DMS53 treated with DMSO at 0.1 percent for 48 hours (cell line): ENCODE results near the gene TMEM170B.
A peak's percentile ranks its signal among the peaks of the same experiment; 100 is the strongest.

Experiments
- DNase-seq: peaks from one replicate; lab custom pipeline; 2025; ENCODE audit not compliant: unreplicated experiment; lab: John Stamatoyannopoulos, UW

The TMEM170B gene

DNA sequence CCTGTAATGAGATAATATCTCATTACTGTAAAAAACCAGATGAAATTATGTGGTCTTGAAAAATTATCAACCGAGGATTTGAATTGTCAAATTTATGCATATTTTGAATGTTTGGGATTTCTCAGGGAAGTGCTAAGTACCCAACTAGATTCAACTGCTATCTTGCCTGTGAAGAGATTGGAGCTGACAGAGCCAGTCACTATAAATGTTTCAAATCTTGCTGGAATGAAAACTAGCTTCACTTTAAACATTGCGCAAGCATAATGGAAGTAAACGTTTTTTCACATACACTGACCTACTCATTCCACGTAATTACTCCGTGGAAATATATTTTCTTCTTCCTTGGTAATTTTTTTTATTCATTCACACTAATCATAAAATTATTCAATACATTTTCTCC is 46.7 kb downstream of the TMEM170B start:
- no peak for DNase-seq

DNA sequence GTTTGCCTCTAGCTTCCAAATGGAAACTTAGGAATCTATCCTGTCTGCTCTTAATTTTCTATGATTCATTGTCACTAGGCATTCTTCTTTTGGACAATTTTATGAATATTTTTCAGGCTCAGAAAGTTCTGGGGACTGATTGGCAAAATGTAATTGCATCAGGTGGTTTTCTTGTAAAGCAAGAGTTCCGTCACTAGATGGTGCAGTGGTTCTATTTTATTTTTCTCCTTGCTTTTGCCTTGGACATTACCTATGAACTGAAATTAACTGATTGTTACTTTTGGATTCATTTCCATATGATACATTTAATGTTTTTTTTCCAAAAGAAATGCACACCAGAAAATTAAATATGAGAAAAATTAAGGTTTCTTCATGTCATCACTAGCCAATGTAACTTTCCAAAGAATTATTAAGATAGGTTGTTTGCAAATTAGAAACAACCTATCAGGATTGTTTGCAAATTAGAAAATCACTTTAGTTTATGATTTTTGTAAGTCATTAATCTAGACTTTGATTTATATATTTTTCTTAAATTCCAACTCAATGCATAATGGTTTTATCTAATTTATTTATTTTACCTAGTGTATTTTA is 48.0 kb downstream of the TMEM170B start:
- DNase-seq: peak; percentile 59

DNA sequence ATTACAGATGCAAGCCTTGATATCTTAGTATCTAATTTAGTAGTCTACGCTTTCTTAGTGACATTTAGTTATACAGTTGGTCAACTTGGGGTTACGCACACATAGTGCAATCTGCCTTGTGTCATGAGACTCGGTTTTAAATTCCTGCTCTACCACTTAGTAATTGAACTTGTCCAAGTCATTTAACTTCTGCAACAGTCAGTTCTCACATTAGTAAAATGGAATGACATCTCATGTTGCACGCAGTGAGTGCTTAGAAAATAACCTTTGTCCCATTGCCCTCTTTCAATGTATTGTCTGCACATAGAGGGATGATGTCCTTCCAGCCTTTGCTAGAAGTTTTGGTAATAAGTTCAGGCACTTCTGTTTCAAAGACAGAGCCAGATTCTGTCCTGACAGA is 48.6 kb downstream of the TMEM170B start:
- no peak for DNase-seq

DNA sequence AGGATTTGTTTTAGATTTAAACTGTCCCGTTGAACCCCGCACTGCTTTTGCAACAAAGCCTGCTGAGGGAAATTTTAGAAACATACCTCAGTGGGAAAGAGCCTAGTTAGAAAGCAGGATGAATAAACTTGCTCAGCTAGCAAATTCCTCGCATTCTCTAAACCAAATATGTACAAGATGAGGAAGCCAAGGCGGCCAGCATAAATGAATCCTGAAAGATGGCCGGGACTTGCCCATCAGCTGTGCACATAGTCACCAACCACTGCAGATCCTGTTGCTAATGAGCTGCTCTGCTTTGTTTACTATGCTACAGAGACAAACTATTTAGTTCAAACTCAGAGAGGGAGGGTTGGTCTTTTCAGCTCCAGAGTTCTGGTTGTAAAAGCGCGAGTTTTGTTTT is 49.0 kb downstream of the TMEM170B start:
- DNase-seq: no peak

DNA sequence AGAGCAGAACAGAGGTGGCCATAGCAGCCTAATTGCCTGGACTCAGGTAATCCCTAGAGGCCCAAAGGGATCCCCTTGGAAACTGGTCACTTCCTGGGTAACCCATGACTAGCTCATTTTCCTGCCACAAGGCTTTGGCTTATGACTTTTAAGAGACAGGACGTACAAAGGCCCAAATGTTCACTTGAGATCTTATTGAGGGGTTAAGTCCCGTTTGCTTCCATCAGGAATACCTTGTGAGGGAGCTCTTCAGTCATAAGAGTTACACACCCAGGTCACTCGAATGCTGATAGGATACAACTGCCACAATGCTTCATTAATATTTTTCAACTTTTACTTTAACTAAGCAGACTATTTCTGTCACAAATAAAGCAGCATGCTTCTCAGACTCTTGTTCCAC is 51.7 kb downstream of the TMEM170B start:
- no peak for DNase-seq

DNA sequence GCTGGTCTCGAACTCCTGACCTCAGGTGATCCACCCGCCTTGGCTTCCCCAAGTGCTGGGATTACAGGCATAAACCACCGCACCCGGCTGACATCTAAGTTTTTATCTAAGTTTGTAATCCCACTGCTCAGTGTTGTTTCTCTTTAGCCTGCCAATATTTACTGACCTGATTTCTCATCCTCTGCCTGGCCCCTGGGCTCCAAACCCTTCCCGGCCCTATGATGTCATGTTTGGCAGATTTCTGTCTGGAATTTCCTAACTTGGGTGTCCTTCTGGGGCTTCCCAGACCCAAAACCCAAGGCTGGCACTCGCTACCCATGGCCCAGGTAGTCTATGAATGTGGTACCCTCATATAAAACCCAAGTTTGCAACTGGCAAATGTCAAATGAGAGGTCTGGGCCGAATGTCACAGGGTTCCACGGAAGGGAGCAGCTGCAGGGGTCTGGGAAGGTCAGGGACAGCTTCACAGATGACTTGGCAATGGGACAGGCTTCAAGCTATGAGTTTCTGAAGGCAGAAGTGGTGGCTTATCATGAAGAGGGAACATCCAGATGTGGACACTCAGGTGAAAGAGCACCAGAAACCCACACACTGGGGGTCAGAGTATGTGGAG is 54.9 kb downstream of the TMEM170B start:
- DNase-seq: no peak

DNA sequence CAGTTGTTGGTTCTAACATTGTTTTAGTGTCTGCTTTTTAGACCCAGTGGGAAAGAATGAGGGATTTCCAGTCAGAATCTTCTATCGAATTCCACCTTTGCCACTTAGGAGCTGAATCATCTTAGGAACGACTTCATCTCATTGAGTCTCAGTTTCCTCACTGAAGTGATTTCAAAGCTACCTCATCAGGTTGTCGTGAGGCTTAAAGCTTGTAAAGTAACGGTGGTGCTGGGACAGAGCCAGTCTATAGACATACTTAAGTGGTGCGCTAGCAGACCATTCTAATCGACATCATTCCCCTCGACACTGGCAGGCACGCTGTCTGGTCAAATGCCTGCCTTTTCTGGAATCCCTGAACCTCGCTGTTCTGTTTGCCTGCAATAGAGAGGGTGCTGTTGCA is 55.5 kb downstream of the TMEM170B start:
- DNase-seq: no peak

DNA sequence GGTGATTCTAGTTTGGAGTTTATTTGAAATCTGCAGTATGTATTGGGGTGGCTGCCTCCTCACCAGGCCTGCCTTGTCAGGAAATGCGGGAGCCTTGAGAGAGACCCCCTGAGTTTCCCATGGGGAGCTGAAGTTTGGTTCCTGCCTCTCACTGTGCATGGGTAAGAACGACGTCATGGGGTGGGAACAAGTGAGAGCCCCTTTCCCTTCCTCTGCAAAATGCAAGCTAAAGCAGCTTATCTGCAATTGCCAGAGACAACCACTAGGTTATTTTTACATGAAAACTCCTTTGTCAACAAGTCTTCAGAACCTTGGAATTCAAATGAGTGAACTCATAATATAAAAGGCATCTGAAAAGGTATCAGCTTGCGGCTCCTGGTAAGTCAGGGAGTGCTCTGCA is 58.4 kb downstream of the TMEM170B start:
- no peak for DNase-seq

DNA sequence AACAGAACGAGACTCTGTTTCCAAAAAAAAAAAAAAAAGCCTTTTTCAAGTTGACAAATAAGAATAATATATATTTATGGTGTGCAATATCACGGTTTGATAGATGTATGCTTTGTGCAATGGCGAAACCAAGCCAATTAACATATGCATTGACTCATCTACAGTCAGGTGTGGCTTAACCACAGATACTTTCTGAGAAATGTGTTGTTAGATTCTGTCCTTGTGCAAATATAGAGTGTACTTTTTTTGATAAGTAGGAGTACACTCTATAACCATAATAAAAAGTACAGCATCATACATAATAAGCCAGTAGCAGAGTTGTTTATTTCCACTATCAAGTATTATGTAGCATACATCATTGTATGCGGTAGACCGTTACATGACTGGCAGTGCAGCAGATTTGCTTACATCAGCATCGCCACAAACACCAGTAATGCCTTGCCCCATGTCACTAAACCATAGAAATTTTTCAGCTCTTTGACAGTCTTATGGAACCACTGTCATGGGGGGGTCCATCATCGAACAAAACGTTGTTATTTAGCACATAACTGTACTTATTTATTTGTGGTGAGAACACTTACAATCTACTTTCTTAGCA is 59.2 kb downstream of the TMEM170B start:
- DNase-seq: no peak

DNA sequence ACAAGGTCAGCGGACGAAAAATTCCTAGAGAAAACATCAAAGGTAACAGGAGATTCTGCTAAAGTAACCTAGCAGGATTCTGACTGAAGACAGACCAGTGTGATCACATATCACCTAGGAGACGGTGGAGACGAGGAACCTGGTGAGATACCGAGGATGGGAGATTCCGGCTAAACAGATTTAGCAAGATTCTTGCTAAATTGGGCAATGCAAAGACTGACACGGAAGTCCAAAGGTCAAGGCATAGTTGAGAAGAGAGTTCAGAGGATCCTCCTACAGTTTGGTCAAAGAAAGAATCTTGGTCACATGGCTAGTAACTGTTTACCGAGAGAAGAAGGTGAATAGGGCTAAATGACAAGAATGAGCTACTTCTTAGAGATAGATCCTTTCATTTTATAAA is 61.1 kb downstream of the TMEM170B start:
- DNase-seq: no peak

DNA sequence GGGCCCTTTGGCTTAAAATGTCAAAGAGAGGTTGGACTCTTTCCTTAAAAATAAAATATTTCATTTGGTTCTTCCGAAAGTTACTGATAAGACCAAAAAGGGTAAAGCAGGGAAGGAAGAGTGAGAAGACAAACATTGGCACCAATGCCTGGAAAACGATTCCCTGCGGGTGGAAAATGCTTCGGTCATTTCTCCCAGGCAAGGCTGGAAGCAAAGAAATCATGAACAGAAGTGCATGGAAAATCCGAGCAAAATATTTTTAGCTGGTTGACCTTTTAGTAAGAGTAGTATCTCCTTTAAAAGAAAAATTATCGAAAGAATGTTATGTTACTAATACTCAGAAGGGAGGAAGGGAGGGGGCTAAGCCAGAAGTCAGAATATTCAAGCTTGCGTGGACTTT is 62.7 kb downstream of the TMEM170B start:
- no peak for DNase-seq

DNA sequence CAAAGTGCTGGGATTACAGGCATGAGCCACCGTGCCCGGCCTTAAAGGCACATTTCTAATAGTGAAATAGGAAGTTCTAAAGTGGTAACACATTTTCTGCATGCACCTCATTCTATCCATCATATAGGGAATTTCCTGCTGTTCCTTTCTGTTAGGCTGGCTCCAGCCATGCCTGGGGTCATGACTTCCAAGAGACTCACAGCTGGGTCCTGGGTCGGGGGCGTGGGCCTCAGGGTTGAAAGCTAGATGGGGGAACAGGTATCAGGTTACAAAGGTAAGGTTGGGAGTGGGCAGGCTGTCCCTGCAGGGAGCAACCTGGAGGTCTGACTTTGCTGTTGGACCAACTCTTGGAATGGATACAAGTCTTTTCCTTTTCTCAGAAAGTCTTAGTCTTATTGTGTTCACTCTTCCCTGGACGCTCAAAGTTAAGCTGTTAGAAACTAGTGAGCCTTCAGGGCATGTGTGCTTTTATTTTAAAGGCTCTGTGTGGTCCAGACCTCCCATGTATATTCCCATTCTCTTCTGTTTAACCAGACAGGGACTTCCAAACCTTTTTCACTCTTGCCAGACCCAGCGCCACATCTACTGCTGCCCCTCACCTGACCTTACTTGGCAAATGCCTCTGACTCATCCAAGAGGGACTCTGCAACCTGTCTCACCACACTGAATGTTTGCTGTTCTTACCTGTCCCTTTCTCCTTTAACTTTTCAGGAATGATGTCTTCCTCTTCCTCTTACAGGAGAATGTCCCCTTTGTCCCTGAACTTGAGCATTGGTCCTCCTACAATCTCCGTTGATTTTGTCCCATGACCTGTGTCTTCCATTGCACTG is 64.4 kb downstream of the TMEM170B start:
- DNase-seq: no peak

DNA sequence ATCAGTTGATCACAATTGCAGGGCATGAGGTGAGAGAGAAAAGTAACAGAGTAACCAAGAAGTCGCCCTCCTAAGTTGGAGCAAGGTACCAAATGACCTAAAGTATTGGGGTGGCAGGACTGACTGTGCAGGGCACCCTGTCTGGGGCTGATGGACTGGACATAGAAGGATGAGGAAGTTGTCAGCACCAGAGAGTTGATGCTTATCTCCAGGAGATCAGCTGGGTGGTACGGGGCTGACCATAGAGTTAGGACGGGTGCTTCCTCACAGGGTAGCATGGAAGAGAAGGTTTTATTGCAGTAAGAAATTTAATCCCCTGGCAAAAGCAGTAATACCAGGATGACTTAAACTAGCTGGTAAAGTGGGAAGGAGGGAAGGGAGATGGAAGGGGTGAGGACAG is 66.7 kb downstream of the TMEM170B start:
- DNase-seq: no peak

DNA sequence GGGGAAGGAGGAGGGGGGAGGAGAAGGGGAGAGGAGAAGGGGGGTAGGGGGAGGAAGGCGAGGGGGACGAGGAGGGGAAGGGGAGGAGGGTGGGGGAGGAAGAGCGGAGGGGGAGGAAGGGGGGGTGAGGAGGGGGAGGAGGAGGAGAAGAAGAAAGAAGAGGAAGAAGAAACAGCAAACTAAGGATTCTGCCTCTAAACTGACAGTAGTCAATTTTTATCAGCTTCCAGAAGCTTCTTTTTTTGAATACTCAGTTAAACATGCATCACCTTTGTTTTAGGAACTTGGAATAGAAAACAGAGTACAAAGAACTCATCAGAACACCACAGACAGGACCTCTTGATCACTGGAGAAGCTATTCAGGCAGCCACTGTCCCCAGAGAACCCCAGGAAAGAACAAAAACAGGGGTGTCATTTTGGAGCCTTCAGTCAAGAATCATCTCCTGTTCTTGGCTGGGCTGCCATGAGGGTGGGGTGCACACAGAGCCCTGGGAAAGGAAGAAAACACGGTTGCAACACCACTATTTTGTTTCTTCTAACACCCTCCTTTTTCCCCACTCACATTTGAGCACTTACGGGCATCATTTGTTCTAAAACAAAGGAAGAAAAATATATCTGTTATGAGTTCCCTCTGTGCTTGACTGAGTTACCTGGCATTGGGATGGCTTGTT is 67.4 kb downstream of the TMEM170B start:
- no peak for DNase-seq

DNA sequence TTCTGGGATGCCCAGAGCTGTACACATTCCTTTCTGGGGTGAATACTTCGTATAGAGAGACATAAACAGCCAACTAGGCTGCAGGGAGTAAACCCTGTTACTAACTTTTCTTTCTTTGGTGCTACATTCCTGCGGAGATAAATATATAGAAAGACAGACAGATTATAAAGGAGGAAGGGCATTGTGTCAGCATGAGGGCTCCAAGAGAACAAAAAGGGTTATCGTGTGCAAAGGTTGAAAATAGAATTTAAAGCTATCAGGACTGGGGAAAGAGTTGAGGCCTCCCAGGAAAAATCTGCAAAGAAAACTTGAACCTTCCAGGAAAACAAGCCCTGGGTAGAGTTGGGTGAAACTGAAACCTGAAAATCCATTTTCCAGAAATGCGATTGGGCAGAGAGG is 68.0 kb downstream of the TMEM170B start:
- DNase-seq: no peak

DNA sequence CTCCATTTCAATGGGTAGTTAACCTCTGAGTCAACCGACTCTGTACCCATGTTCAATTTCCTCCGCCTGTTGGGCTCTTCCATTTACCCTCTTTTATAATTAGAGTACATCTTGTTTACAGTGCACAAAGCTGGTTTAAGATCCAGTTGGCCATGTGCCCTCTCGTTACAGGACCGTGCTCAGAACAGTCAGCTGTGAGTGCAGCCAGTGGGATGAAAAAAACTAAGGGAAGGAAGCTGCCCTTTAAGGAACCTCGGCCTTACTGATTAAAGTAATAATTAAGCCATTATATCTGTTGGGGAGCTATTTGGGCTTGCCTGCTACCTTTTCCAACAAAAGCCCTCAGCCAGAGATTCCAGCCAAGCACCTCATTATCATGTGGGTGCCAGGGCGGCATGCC is 68.8 kb downstream of the TMEM170B start:
- DNase-seq: no peak

DNA sequence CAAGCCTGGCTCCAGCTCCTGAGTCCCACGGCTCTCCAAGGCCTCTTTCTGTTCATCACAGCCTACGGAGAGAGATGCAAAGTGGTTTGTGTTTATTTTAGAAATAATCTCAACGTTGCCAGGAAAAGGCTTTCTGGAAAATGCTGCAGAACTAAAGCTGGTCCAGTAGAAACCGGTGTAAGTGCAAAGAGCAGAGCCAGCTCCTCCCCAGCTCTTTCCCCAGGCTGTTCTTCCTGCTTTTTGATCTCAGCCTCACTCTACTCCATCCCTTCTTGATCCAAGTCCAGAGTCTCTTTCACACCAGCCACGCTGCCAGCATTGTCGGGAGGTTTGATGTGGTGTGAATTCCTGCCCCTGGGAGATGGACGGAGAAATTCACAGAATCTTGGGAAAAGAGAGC is 69.8 kb downstream of the TMEM170B start:
- no peak for DNase-seq

DNA sequence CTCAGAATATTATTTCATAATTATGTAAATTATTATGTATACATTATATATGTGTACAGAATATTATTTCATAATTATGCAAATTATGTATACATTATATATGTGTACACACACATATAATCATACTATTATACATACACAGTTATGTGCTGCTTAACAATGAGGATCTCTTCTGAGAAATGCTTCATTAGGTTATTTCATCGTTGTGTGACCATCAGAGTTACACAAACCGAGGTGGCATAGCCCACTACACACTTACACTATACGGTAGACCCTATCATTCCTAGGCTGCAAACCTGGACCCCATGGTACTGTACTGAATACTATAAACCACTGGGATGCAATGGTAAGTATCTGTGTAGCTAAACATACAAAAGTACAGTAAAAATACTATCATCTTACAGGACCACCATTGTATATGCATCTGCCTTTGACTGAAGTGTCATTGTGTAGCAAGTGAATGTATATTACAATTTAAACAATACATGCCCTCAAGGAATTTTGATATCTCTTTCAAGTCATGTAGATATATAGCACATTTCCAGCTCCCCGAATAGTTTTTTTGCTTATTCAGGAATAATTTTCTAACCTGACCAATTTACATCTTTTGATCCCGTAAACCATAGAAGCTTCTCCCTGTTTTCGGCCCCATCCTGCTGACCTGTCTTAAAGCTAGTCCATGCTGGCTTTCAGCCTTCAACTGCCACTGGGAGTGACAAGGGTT is 71.2 kb downstream of the TMEM170B start:
- DNase-seq: no peak

DNA sequence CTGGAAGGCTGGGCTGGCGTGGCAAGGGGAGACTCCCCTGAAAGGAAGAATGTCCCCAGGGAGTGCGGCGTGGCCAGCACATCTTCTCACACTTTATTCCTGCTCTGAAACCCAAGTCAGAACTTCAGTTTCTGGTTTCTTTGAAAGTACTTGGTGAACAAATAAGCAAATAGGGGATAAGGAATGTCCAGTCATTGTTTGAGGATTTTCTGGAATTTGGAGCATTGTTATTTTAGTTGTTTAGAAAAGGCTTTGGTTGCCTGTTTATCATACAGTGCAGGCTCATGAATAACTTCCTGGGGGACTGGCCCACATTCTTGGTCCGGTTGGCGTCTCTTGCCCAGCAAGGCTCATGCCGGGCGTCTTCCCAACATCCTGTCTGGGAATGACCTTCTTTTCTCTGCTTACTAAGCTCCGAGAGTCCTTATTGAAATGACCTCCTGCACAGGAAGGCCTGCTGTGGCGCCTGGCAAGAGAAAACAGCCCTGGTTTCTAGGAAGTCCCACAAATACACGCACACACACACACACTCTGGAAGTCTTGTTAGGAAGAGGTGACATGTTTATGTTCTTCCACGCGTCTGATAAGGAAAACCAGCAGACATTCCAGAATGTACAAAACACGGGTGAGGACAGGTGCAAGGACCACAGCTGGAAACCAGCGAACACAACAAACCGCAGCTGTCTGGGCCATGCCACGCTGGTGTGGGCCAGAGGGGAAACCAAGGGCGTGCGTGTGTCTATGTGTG is 71.9 kb downstream of the TMEM170B start:
- no peak for DNase-seq

DNA sequence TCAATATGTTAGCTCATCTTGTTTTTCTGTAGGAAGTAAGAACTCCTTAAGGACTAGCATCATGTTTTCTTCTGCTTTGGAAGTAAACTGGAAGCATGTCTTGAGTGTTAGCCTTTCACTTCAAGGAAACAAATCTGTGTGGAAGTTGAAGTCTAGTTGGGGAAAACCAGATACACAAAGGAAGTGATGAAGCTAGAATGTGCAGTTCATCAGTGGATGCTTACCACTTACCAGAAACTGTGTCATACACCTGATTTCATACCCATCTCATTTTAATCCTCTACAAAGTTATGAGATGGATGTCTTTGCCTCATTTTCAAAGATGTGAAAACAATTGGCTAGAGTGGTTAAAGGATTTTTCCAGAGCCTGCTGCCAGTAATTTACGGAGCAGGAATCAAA is 75.8 kb downstream of the TMEM170B start:
- DNase-seq: no peak
